ENCODE results near the gene STX16. TPM values are rescaled to one million over a fixed set of nuclear protein-coding genes. Genes with fewer than 3 reads are reported as not detected.

STX16 gene
- total and polyA plus RNA-seq, 8 donors, result 17.9 to 67.0 (median 25.1) TPM

DNA sequence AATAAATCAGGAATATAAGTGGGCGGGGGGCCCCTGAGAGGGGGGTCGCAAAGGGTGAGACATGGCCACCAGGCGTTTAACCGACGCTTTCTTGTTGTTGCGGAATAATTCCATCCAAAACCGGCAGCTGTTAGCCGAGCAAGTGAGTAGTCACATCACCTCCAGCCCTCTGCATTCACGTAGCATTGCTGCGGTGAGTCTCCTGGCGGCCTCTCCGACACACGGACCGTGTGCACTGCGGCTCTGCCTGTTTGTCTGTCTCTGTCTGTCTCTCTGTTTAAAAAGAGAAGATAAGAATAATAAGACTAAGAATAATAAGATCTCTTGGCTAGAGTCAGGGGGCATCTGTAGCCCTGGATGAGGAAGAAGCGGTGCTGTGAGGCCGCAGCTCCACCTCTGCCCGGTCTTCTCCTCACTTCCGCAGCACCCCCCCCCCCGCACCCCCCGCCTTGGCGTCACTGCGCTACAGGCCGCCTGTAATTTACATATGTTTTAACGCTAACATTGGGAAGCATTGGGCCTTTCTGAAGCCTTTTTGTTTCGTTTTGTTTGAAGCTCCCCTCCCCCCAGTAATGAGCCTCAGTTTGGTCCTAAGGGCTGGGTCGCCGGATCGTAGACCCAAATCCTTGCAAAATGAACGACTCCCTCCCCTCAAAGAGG is 993 bp downstream of the STX16 start:
- peaks cover 23 to 38% (median 33%) of the 10 kb centered on the region in 3 donors for H3K4me1 ChIP-seq
- ATAC-seq (peak; percentile 39 to 65 (median 53)), FAIRE-seq (no peak), DNase-seq (peak in 5 of 6 donors; percentile 34 to 72 (median 44))
- peak overlapping the region; percentile 81 to 96 (median 88) for H3K27ac ChIP-seq
- intact Hi-C loops (cut with DNase I), result no loop called here
- peak overlapping the region; percentile 77 to 99 (median 90) for H3K4me3 ChIP-seq
- TF ChIP-seq, protein P1, sequence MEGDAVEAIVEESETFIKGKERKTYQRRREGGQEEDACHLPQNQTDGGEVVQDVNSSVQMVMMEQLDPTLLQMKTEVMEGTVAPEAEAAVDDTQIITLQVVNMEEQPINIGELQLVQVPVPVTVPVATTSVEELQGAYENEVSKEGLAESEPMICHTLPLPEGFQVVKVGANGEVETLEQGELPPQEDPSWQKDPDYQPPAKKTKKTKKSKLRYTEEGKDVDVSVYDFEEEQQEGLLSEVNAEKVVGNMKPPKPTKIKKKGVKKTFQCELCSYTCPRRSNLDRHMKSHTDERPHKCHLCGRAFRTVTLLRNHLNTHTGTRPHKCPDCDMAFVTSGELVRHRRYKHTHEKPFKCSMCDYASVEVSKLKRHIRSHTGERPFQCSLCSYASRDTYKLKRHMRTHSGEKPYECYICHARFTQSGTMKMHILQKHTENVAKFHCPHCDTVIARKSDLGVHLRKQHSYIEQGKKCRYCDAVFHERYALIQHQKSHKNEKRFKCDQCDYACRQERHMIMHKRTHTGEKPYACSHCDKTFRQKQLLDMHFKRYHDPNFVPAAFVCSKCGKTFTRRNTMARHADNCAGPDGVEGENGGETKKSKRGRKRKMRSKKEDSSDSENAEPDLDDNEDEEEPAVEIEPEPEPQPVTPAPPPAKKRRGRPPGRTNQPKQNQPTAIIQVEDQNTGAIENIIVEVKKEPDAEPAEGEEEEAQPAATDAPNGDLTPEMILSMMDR (IDR thresholded peaks at IDR 0.05), result no peak
- no peaks in the 10 kb centered on the region for H3K9me3 ChIP-seq
- H3K27me3 ChIP-seq, result no peaks in the 10 kb centered on the region
- WGBS, 2 donors, result 0% methylated on average over 27 to 29 of the region's 30 CpGs
- H3K36me3 ChIP-seq, result no peaks in the 10 kb centered on the region

DNA sequence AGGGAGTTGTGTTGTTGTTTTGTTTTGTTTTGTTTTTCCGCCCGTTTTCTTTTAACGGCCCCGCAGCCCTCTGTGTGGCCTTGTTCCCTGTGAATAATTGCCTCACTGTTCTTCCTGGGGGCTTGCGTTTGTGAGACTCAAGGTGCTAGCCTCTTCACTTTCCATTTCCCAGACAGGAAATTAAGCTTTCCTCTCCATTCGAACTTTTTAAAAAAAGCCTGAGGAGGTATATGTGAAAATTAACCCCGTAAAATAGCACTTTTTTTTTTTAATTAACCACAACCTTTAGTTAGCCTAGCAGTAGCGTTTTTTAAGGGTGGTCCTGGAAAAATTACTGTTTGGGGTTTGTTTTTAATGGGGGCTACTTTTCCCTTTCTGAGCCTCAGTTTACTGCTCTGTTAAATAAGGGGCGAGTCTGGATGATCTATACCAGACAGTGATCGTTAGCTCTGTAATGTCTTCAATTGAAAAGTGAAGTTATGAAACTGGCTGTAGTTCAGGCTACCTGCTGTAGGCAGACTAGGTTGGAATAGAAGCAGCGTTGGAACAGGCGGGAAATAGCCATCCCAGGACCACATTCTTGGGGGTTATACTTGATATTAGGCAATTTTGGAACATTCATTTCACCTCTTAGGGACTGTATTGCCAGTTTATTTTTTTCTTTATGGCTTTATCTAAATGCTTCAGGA is 1.7 kb downstream of the STX16 start:
- peak overlapping the region; percentile 21 to 96 (median 88) for H3K27ac ChIP-seq
- no peaks in the 10 kb centered on the region for H3K36me3 ChIP-seq
- peak overlapping the region; percentile 77 to 99 (median 90) for H3K4me3 ChIP-seq
- 3% methylated on average over 12 of the region's 12 CpGs for WGBS, 2 donors
- no peaks in the 10 kb centered on the region for H3K27me3 ChIP-seq
- H3K4me1 ChIP-seq, result peaks cover 29 to 44% (median 38%) of the 10 kb centered on the region in 3 donors
- intact Hi-C loops (cut with DNase I), result no loop called here
- ATAC-seq (peak in 1 of 4 donors; percentile 8), DNase-seq (peak in 1 of 6 donors; percentile 8), FAIRE-seq (no peak)
- H3K9me3 ChIP-seq, result no peaks in the 10 kb centered on the region
- TF ChIP-seq, protein P1 (IDR thresholded peaks at IDR 0.05), result no peak

DNA sequence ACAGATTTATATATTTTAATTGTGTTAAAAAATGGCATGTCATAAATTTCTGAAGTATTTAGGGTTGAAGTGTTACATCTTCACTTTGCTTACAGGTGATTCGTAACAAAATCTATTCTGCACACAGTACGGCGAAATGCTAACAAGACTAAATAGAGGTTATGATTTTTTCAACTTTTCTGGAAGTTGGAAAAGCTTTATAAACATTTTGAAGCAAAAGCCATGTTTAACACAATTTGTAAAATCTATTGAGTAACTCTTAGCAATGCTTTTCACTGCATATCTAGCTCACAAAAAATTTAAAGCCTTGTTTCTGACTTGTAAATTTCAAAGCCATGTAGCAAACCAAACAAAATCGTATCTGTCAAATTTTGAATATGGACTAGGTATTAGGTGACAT is 3.3 kb downstream of the STX16 start:
- DNase-seq, result no peak
- Histone ChIP-seq H3K9me3 (no peaks in the 10 kb centered on the region), H3K4me1 (peaks cover 38 to 52% (median 42%) of the 10 kb centered on the region in 3 donors), H3K27ac (no peak overlapping the region), H3K36me3 (no peaks in the 10 kb centered on the region), H3K27me3 (no peaks in the 10 kb centered on the region), H3K4me3 (no peak overlapping the region)
- intact Hi-C loops (cut with DNase I), result no loop called here
- ATAC-seq, result no peak
- FAIRE-seq, result no peak
- TF ChIP-seq, protein P1 (IDR thresholded peaks at IDR 0.05), result no peak
- WGBS, 2 donors, result 73 to 84% methylated on average over 4 of the region's 4 CpGs

DNA sequence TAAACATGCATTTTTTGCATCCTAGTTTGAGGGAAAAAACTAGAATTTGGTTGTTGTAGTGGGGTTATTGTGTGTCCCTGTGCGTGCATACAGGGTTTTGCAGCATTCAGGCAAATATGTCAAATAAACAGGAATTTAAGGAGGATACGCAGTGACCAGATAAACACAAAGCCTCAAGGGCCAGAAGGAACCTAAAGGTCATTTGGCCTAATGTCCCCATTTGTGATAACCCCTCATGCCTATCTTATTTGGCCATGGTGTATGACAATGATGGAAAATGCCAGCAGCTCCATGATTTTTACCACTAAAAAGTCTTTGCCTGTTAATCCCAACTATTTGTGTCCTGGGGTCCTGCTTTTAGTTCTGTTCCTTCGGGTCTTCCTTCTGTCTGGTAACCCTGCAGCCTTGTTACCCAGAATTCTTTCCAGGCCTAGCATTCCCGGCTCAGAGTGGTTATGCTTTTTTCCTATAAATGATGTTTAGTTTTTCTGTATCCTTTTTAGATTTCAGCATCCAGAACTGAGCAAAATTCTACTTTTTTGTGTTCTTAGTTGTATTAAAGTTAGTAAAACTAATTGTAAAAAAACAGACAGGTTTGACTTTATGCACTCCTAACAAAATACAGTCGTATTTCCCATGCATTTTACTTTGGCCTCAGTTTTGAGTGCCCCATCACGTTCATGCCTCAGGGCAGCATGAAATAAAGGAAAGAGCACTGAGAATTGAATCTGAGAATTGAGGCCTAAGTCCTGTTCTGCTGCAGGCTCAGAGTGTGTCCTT is 4.4 kb downstream of the STX16 start:
- Histone ChIP-seq H3K36me3 (no peaks in the 10 kb centered on the region), H3K9me3 (no peaks in the 10 kb centered on the region), H3K27ac (no peak overlapping the region), H3K4me3 (no peak overlapping the region), H3K4me1 (peaks cover 38 to 52% (median 42%) of the 10 kb centered on the region in 3 donors), H3K27me3 (no peaks in the 10 kb centered on the region)
- peak in 1 of 6 donors; percentile 1 for DNase-seq
- no peak for ATAC-seq
- no peak for FAIRE-seq
- WGBS, 2 donors, result 63 to 72% methylated on average over 6 of the region's 6 CpGs
- TF ChIP-seq, protein P1 (IDR thresholded peaks at IDR 0.05), result no peak
- intact Hi-C loops (cut with DNase I), result no loop called here
